MM.1S (cell line): Measurements from ENCODE around the gene RNF222.

ENCODE experiments used
- CTCF ChIP-seq: fragments of 300-600 bp; sonication (generic); IDR thresholded peaks from 2 replicates; pipeline ENCODE4 v1.5.1; 2016; ENCODE audit warnings: antibody characterized with exemption, low read length, mixed read lengths
- EZH2 ChIP-seq: fragments of 300-600 bp; sonication (generic); optimal IDR thresholded peaks from 2 replicates; pipeline ENCODE3; 2017; ENCODE audit warnings: low read depth, mild to moderate bottlenecking, antibody characterized with exemption, low read length, mixed read lengths

- peak; percentile 84 for TF ChIP-seq CTCF
- no peak for TF ChIP-seq EZH2
These were observed 12.6 kb upstream of the RNF222 start for GRCh38 chr17:8409966-8410882.
